Stimulated activated effector memory CD8-positive, alpha-beta T cell treated with anti-CD3 and anti-CD28 coated beads, Interleukin-12 subunit alpha, Interleukin-12 subunit beta, amount 100 ng/mL, for 72 hours (primary cell): Measurements from ENCODE around the gene NUFIP2.
"Not testable (repeated sequence)": the region's sequence is repeated elsewhere in the genome, so short reads cannot be mapped to it uniquely, and the experiment has no call there.

Experiments
- ATAC-seq: fragments of 150-1000 bp; cut with Tn5 transposase; 2 replicates; pipeline ENCODE4 v1.10.0; 2021
- DNase-seq, 2 donors: peaks; one replicate each; pipeline ENCODE4 v3.0.0; 2021 to 2022; ENCODE audit warnings: low spot score in 2 of 2
- H3K27ac Mint-ChIP-seq: one replicate; pipeline ENCODE4 v1.8.0; 2022; ENCODE audit warnings: mild to moderate bottlenecking, mixed read lengths
- H3K36me3 Mint-ChIP-seq: one replicate; pipeline ENCODE4 v1.8.0; 2022; ENCODE audit warnings: mild to moderate bottlenecking, mixed read lengths
- H3K4me1 Mint-ChIP-seq: one replicate; pipeline ENCODE4 v1.8.0; 2022; ENCODE audit warnings: mixed read lengths
- H3K4me3 Mint-ChIP-seq: one replicate; pipeline ENCODE4 v1.8.0; 2022; ENCODE audit warnings: mild to moderate bottlenecking, mixed read lengths
- H3K9me3 Mint-ChIP-seq: one replicate; pipeline ENCODE4 v1.8.0; 2022; ENCODE audit warnings: mixed read lengths

The NUFIP2 gene

GRCh38 chr17:29292071-29292991 is 1.6 kb downstream of the NUFIP2 start:
- Mint-ChIP-seq H3K9me3 (no peaks in the 10 kb centered on the region), H3K36me3 (peaks cover 70% of the 10 kb centered on the region), H3K27ac (peak overlapping the region; percentile 97), H3K4me1 (peaks cover 54% of the 10 kb centered on the region), H3K4me3 (peak overlapping the region; percentile 95)
- DNase-seq (peak; percentile 37 to 72), ATAC-seq (peak; percentile 1)

DNA sequence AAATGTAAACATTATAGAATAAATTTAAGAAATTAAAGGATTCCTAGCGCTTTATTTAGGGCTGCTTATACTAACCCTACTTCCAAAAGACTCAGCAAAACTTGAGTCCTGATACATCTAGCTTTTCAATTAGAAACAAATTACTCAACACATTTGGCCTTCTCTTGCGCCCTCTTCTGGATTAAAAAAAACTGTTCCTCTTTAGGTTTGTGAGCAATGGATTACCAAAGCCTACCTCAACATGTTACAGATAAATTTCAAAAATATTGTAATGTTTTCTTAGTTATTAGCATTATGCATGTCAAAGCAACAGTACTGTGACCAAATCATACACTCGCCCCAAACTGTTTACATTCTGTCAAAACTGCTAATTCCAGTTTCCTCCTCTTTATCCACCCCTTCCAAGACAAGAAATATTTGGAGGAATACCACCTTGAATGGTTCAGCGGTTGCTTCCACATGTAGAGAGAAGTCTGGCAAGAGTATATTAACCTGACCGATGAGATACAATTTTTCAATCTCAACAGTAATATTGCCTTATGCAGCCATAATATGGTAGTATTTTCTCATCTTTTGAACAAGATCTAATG is 2.7 kb downstream of the NUFIP2 start:
- Mint-ChIP-seq H3K36me3 (peaks cover 81% of the 10 kb centered on the region), H3K4me3 (peak overlapping the region; percentile 95), H3K27ac (peak overlapping the region; percentile 97), H3K9me3 (no peaks in the 10 kb centered on the region), H3K4me1 (peaks cover 65% of the 10 kb centered on the region)
- ATAC-seq, result no peak
- DNase-seq, result peak in 1 of 2 donors; percentile 8

GRCh38 chr17:29289852-29290251 is 4.1 kb downstream of the NUFIP2 start:
- no peak for ATAC-seq
- Mint-ChIP-seq H3K36me3 (peaks cover 95% of the 10 kb centered on the region), H3K9me3 (no peaks in the 10 kb centered on the region), H3K27ac (peak overlapping the region; percentile 83), H3K4me1 (peaks cover 65% of the 10 kb centered on the region), H3K4me3 (peak overlapping the region; percentile 95)
- peak in 1 of 2 donors; percentile 44 for DNase-seq

DNA sequence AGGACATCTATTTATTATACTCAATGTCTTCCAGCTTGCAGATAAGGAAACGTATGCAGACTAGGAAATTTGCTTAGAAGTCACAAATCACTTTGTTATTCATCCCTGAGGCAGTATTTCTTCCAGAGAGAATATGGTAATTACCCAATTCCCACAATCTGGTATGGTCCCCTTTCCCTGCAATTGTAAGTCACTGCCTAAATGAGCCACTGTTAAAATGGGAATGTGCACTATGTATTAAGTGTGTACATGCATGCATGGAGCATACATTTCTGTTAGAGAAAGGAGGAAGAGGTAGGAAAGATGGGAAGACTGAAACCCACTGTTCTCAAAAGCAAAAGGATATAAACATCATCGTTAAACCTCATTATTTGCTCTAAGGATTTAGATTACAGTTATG is 10.0 kb downstream of the NUFIP2 start:
- DNase-seq (no peak), ATAC-seq (no peak)
- H3K36me3 Mint-ChIP-seq, result peaks cover 100% of the 10 kb centered on the region
- peak overlapping the region; percentile 40 for H3K27ac Mint-ChIP-seq
- peaks cover 61% of the 10 kb centered on the region for H3K4me1 Mint-ChIP-seq
- H3K9me3 Mint-ChIP-seq, result no peaks in the 10 kb centered on the region
- H3K4me3 Mint-ChIP-seq, result peak overlapping the region; percentile 34

- DNase-seq (no peak), ATAC-seq (no peak)
- Mint-ChIP-seq H3K36me3 (peaks cover 100% of the 10 kb centered on the region), H3K4me1 (peaks cover 56% of the 10 kb centered on the region), H3K4me3 (peak overlapping the region; percentile 34), H3K27ac (peak overlapping the region; percentile 40), H3K9me3 (no peaks in the 10 kb centered on the region)
These were observed 10.5 kb downstream of the NUFIP2 start for GRCh38 chr17:29283496-29283895.

- H3K4me1 Mint-ChIP-seq, result peaks cover 56% of the 10 kb centered on the region
- no peak overlapping the region for H3K4me3 Mint-ChIP-seq
- peaks cover 100% of the 10 kb centered on the region for H3K36me3 Mint-ChIP-seq
- H3K27ac Mint-ChIP-seq, result peak overlapping the region; percentile 32
- no peak for ATAC-seq
- no peaks in the 10 kb centered on the region for H3K9me3 Mint-ChIP-seq
- DNase-seq, result no peak
These were observed 14.4 kb downstream of the NUFIP2 start for GRCh38 chr17:29279397-29280070.

GRCh38 chr17:29278692-29279091 is 15.3 kb downstream of the NUFIP2 start:
- H3K36me3 Mint-ChIP-seq, result peaks cover 100% of the 10 kb centered on the region
- no peak overlapping the region for H3K4me3 Mint-ChIP-seq
- peaks cover 59% of the 10 kb centered on the region for H3K4me1 Mint-ChIP-seq
- no peak for ATAC-seq
- no peak for DNase-seq
- H3K9me3 Mint-ChIP-seq, result no peaks in the 10 kb centered on the region
- no peak overlapping the region for H3K27ac Mint-ChIP-seq

- peaks cover 46% of the 10 kb centered on the region for H3K4me1 Mint-ChIP-seq
- ATAC-seq (no peak), DNase-seq (no peak)
- H3K36me3 Mint-ChIP-seq, result peaks cover 100% of the 10 kb centered on the region
- H3K27ac Mint-ChIP-seq, result no peak overlapping the region
- H3K4me3 Mint-ChIP-seq, result no peak overlapping the region
- H3K9me3 Mint-ChIP-seq, result no peaks in the 10 kb centered on the region
These were observed 20.0 kb downstream of the NUFIP2 start for GRCh38 chr17:29273924-29274323.

- H3K9me3 Mint-ChIP-seq, result not testable (repeated sequence)
These were observed 22.0 kb downstream of the NUFIP2 start for GRCh38 chr17:29271980-29272379.

GRCh38 chr17:29263916-29264315 is 30.0 kb downstream of the NUFIP2 start:
- DNase-seq, result no peak
- H3K36me3 Mint-ChIP-seq, result peaks cover 100% of the 10 kb centered on the region
- no peak overlapping the region for H3K4me3 Mint-ChIP-seq
- peaks cover 10% of the 10 kb centered on the region for H3K4me1 Mint-ChIP-seq
- no peaks in the 10 kb centered on the region for H3K9me3 Mint-ChIP-seq
- peak overlapping the region; percentile 72 for H3K27ac Mint-ChIP-seq
- ATAC-seq, result no peak

More at GRCh38 chr17:29271980-29272379, 22.0 kb downstream of the NUFIP2 start:
- Mint-ChIP-seq H3K27ac (peak overlapping the region; percentile 43), H3K36me3 (peaks cover 100% of the 10 kb centered on the region), H3K4me1 (peaks cover 37% of the 10 kb centered on the region)
- H3K4me3 Mint-ChIP-seq, DNase-seq, ATAC-seq: not testable (repeated sequence)

DNA sequence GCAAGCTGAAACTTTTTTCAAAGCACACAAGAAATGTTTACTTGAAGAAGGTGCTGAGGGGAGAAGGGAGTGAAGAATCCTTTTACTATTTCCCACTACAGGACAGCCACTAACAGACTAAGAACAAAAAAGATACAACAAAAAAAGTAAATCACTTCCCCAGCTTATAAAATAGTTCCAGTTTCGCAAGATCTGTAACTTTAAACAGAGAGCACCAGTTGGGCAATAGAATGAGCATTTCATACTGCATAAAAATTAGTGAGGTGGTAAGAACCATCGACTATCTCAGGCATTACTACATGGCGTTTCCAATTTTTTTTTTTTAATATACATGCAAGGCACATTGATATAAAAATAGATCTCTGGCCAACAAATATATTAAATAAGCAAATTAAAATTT is 36.2 kb downstream of the NUFIP2 start:
- Mint-ChIP-seq H3K36me3 (peaks cover 87% of the 10 kb centered on the region), H3K9me3 (no peaks in the 10 kb centered on the region), H3K4me1 (peaks cover 15% of the 10 kb centered on the region), H3K4me3 (no peak overlapping the region), H3K27ac (peak overlapping the region; percentile 58)
- DNase-seq (no peak), ATAC-seq (no peak)

GRCh38 chr17:29256735-29257466 is 37.0 kb downstream of the NUFIP2 start:
- peaks cover 15% of the 10 kb centered on the region for H3K4me1 Mint-ChIP-seq
- DNase-seq, result no peak
- no peaks in the 10 kb centered on the region for H3K9me3 Mint-ChIP-seq
- H3K4me3 Mint-ChIP-seq, result no peak overlapping the region
- ATAC-seq, result no peak
- H3K36me3 Mint-ChIP-seq, result peaks cover 80% of the 10 kb centered on the region
- peak overlapping the region; percentile 58 for H3K27ac Mint-ChIP-seq

- H3K36me3 Mint-ChIP-seq, result peaks cover 71% of the 10 kb centered on the region
- H3K4me1 Mint-ChIP-seq, result peaks cover 15% of the 10 kb centered on the region
- no peak overlapping the region for H3K27ac Mint-ChIP-seq
- ATAC-seq (no peak), DNase-seq (no peak)
- no peak overlapping the region for H3K4me3 Mint-ChIP-seq
- H3K9me3 Mint-ChIP-seq, result no peaks in the 10 kb centered on the region
These were observed 37.9 kb downstream of the NUFIP2 start for GRCh38 chr17:29255926-29256522.

- peaks cover 15% of the 10 kb centered on the region for H3K4me1 Mint-ChIP-seq
- H3K36me3 Mint-ChIP-seq, result peaks cover 41% of the 10 kb centered on the region
- H3K4me3 Mint-ChIP-seq, result no peak overlapping the region
- H3K9me3 Mint-ChIP-seq, result no peaks in the 10 kb centered on the region
- no peak for ATAC-seq
- no peak for DNase-seq
- H3K27ac Mint-ChIP-seq, result no peak overlapping the region
These were observed 40.9 kb downstream of the NUFIP2 start for GRCh38 chr17:29253037-29253436.
